Karpas-422 (cell line): ENCODE results near the gene FLII. TPM values are rescaled to one million over a fixed set of nuclear protein-coding genes. Genes with fewer than 3 reads are reported as not detected.

ENCODE experiments used
- DNase-seq: peaks from one replicate; pipeline ENCODE4 v3.0.0-alpha.2; 2015
- H2AFZ ChIP-seq: fragments of 200-600 bp; sonication (generic); 2 replicates; pipeline ENCODE4 v1.6.1; 2014; ENCODE audit warnings: antibody characterized with exemption, low read length, mixed read lengths
- H3K27ac ChIP-seq: fragments of 200-600 bp; sonication (generic); 2 replicates; pipeline ENCODE4 v1.5.1; 2014; ENCODE audit warnings: mild to moderate bottlenecking, low read length, moderate library complexity
- H3K27me3 ChIP-seq: fragments of 200-600 bp; sonication (generic); 2 replicates; pipeline ENCODE4 v1.6.1; 2014; ENCODE audit warnings: low read length, mixed read lengths
- H3K36me3 ChIP-seq: fragments of 200-600 bp; sonication (generic); 2 replicates; pipeline ENCODE4 v1.6.1; 2014; ENCODE audit warnings: low read length, mixed read lengths; ENCODE audit not compliant: insufficient read depth
- H3K4me1 ChIP-seq: fragments of 200-600 bp; sonication (generic); 2 replicates; pipeline ENCODE4 v1.6.1; 2014; ENCODE audit warnings: mild to moderate bottlenecking, low read length, mixed read lengths
- H3K4me2 ChIP-seq: fragments of 200-600 bp; sonication (generic); 2 replicates; pipeline ENCODE4 v1.6.1; 2014; ENCODE audit warnings: low read length, low read depth, mild to moderate bottlenecking; ENCODE audit not compliant: poor library complexity, severe bottlenecking
- H3K4me3 ChIP-seq: fragments of 200-600 bp; sonication (generic); 2 replicates; pipeline ENCODE4 v1.5.1; 2014; ENCODE audit warnings: mild to moderate bottlenecking, antibody characterized with exemption, low read length, mixed read lengths
- H3K79me2 ChIP-seq: fragments of 200-600 bp; sonication (generic); 2 replicates; pipeline ENCODE4 v1.6.1; 2014; ENCODE audit warnings: mild to moderate bottlenecking, low read length, mixed read lengths
- H3K9ac ChIP-seq: fragments of 200-600 bp; sonication (generic); 2 replicates; pipeline ENCODE4 v1.6.0; 2014; ENCODE audit warnings: low read length
- H3K9me2 ChIP-seq: fragments of 200-600 bp; sonication (generic), shearing (Covaris generic); replicated peaks from 2 replicates; pipeline ENCODE4 v1.6.0; 2014; ENCODE audit warnings: mild to moderate bottlenecking, low read length, moderate library complexity; ENCODE audit not compliant: insufficient read depth
- H3K9me3 ChIP-seq: fragments of 300-700, 200-600 bp; sonication (generic); 2 replicates; pipeline ENCODE4 v1.6.1; 2014; ENCODE audit warnings: low read length, mixed read lengths
- H4K20me1 ChIP-seq: fragments of 200-600 bp; sonication (generic); 2 replicates; pipeline ENCODE4 v1.6.1; 2014; ENCODE audit warnings: mild to moderate bottlenecking, antibody characterized with exemption, low read length, low read depth; ENCODE audit not compliant: insufficient read depth
- total RNA-seq: library from RNA; depleted of rRNA; stranded (reverse); fragments of >200 nt; shearing (Covaris generic); gene quantifications from 2 replicates; pipeline ENCODE4 v1.2.3, GENCODE V29; 2014; ENCODE audit warnings: low replicate concordance

FLII gene
- total RNA-seq, 1 experiment from 2014 or later: 166 TPM

DNA sequence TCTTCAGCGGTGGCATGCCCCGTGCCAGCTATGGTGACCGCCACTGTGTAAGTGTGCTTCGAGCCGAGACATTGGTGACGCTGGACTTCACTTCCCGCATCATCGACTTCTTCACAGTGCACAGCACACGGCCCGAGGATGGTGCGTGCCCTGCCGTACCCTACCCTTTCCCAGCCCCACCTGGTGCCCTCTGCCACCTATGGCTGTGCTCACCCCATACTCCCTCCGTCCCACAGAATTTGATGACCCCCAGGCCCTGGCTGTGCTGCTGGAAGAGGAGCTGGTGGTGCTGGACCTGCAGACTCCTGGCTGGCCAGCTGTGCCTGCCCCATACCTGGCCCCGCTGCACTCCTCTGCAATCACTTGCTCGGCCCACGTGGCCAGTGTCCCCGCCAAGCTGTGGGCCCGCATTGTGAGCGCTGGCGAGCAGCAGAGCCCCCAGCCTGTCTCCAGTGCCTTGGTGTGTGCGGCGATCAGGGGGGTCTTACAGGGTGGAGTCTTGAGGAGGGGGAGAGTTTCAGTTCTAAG lies 23.6 kb downstream of the FLII start:
- Histone ChIP-seq H3K79me2 (no peaks in the 10 kb centered on the region), H3K4me1 (no peaks in the 10 kb centered on the region), H3K9me2 (no peaks in the 10 kb centered on the region), H3K4me2 (no peak overlapping the region), H4K20me1 (no peaks in the 10 kb centered on the region), H3K36me3 (no peaks in the 10 kb centered on the region), H3K4me3 (no peak overlapping the region), H2AFZ (no peak overlapping the region), H3K27ac (no peak overlapping the region), H3K9me3 (no peaks in the 10 kb centered on the region), H3K9ac (no peak overlapping the region), H3K27me3 (no peaks in the 10 kb centered on the region)
- no peak for DNase-seq

DNA sequence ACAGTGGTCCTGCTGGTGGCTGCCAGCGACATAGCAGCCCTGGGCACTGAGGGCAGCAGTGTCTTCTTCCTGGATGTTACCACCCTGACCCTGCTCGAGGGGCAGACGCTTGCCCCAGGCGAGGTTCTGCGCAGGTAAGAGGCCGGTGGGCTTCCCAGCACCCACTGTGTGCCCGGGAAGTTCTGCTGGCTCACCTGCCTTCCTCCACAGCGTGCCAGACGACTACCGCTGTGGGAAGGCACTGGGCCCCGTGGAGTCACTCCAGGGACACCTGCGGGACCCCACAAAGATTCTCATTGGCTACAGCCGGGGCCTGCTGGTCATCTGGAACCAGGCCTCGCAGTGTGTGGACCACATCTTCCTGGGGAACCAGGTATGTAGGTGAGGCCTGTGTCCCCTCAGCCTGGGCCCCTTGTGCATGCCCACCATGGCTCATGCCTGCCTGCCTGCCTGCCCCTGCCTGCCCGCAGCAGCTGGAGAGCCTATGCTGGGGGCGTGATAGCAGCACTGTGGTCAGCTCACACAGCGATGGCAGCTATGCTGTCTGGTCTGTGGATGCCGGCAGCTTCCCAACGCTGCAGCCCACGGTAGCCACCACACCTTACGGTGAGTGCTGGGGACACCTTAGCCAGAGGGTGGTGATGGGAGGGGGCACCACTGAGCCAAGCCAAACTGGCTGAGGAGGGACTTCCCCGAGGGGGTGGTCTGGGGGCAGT lies 24.6 kb downstream of the FLII start:
- H3K9me2 ChIP-seq: no peaks in the 10 kb centered on the region
- no peaks in the 10 kb centered on the region for H3K36me3 ChIP-seq
- H3K4me1 ChIP-seq: no peaks in the 10 kb centered on the region
- no peaks in the 10 kb centered on the region for H4K20me1 ChIP-seq
- H3K9me3 ChIP-seq: no peaks in the 10 kb centered on the region
- no peak overlapping the region for H2AFZ ChIP-seq
- no peak overlapping the region for H3K4me2 ChIP-seq
- no peak overlapping the region for H3K4me3 ChIP-seq
- no peak overlapping the region for H3K27ac ChIP-seq
- no peak overlapping the region for H3K9ac ChIP-seq
- no peaks in the 10 kb centered on the region for H3K79me2 ChIP-seq
- no peaks in the 10 kb centered on the region for H3K27me3 ChIP-seq
- DNase-seq: no peak

- Histone ChIP-seq H3K79me2 (peaks cover under 1% of the 10 kb centered on the region; the same call in 1 of the 2 replicates), H3K36me3 (no peaks in the 10 kb centered on the region), H3K27ac (no peak overlapping the region), H3K4me2 (no peak overlapping the region), H4K20me1 (peaks cover 7% of the 10 kb centered on the region; the same call in 1 of the 2 replicates), H3K27me3 (no peaks in the 10 kb centered on the region), H3K9me3 (no peaks in the 10 kb centered on the region), H3K9ac (no peak overlapping the region), H3K4me3 (no peak overlapping the region), H2AFZ (no peak overlapping the region), H3K9me2 (no peaks in the 10 kb centered on the region), H3K4me1 (peaks cover 6% of the 10 kb centered on the region)
- no peak for DNase-seq
Observed at GRCh38 chr17:18231164-18231563, 27.4 kb downstream of the FLII start.

- Histone ChIP-seq H2AFZ (no peak overlapping the region), H3K79me2 (peaks cover 4% of the 10 kb centered on the region; the same call in 1 of the 2 replicates), H3K27ac (no peak overlapping the region), H3K9me3 (no peaks in the 10 kb centered on the region), H4K20me1 (peaks cover 7% of the 10 kb centered on the region; the same call in 1 of the 2 replicates), H3K9me2 (no peaks in the 10 kb centered on the region), H3K9ac (no peak overlapping the region), H3K4me1 (peaks cover 8% of the 10 kb centered on the region), H3K4me2 (no peak overlapping the region), H3K36me3 (no peaks in the 10 kb centered on the region), H3K27me3 (no peaks in the 10 kb centered on the region), H3K4me3 (no peak overlapping the region)
- DNase-seq: no peak
Observed at GRCh38 chr17:18230288-18231141, 28.0 kb downstream of the FLII start.

GRCh38 chr17:18229771-18230170 lies 28.8 kb downstream of the FLII start:
- Histone ChIP-seq H3K27ac (no peak overlapping the region), H3K36me3 (no peaks in the 10 kb centered on the region), H3K9ac (no peak overlapping the region), H3K4me3 (no peak overlapping the region), H3K9me2 (no peaks in the 10 kb centered on the region), H3K9me3 (no peaks in the 10 kb centered on the region), H3K79me2 (peaks cover 4% of the 10 kb centered on the region; the same call in 1 of the 2 replicates), H3K4me2 (no peak overlapping the region), H3K4me1 (peaks cover 11% of the 10 kb centered on the region), H3K27me3 (no peaks in the 10 kb centered on the region), H4K20me1 (peaks cover 7% of the 10 kb centered on the region; the same call in 1 of the 2 replicates), H2AFZ (no peak overlapping the region)
- no peak for DNase-seq

DNA sequence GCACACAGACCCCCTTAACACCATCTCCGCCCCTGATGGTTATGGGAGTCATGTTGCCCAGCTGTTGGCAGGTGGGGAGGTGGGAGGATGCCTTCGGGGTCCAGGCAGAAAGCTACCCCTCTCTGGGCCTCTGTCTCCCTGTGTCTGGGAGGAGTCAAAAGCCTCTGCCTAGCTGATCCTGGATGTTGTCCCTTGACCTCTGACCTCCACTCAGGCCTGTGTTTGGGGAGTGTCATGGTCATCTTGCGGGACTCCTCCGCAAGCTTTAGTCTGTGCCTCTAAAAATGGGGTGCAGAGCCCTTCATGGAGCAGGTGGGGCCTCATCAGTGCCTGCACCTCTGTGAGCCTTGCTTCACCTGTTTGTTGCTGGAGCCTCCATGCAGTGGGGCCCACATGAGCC lies 29.3 kb downstream of the FLII start:
- no peak overlapping the region for H3K9ac ChIP-seq
- H3K9me3 ChIP-seq: no peaks in the 10 kb centered on the region
- DNase-seq: no peak
- no peaks in the 10 kb centered on the region for H3K9me2 ChIP-seq
- no peak overlapping the region for H3K4me2 ChIP-seq
- no peaks in the 10 kb centered on the region for H3K27me3 ChIP-seq
- peaks cover 4% of the 10 kb centered on the region; the same call in 1 of the 2 replicates for H3K79me2 ChIP-seq
- H3K4me3 ChIP-seq: no peak overlapping the region
- no peaks in the 10 kb centered on the region for H3K36me3 ChIP-seq
- H3K27ac ChIP-seq: no peak overlapping the region
- H3K4me1 ChIP-seq: peaks cover 13% of the 10 kb centered on the region
- H4K20me1 ChIP-seq: peaks cover 7% of the 10 kb centered on the region; the same call in 1 of the 2 replicates
- no peak overlapping the region for H2AFZ ChIP-seq

GRCh38 chr17:18228176-18228682 lies 30.3 kb downstream of the FLII start:
- no peak overlapping the region for H3K27ac ChIP-seq
- H3K4me3 ChIP-seq: no peak overlapping the region
- H3K36me3 ChIP-seq: no peaks in the 10 kb centered on the region
- DNase-seq: no peak
- peaks cover 7% of the 10 kb centered on the region; the same call in 1 of the 2 replicates for H4K20me1 ChIP-seq
- no peaks in the 10 kb centered on the region for H3K27me3 ChIP-seq
- H3K9me2 ChIP-seq: no peaks in the 10 kb centered on the region
- peaks cover 13% of the 10 kb centered on the region for H3K4me1 ChIP-seq
- no peak overlapping the region for H2AFZ ChIP-seq
- H3K9me3 ChIP-seq: no peaks in the 10 kb centered on the region
- no peak overlapping the region for H3K9ac ChIP-seq
- peaks cover 4% of the 10 kb centered on the region; the same call in 1 of the 2 replicates for H3K79me2 ChIP-seq
- H3K4me2 ChIP-seq: no peak overlapping the region

DNA sequence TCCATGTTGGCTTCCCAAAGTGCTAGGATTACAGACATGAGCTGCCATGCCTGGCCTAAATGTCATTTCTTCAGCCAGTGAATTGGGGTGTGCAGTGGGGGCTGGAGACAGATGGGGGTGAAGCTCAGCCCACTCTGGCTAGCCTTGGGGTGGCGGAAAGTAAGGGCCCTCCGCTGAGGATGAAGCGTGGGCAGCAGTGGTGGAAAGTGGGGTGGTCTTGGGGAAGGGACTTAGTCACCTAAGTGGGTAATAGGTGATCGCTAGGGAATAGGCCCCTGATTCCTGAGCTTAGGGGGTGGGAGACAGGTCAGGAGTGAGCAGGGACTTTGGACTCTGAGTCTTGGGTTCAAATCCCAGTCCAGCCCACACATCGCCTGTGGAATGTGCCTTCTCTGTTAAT lies 30.9 kb downstream of the FLII start:
- Histone ChIP-seq H3K36me3 (no peaks in the 10 kb centered on the region), H3K9me2 (no peaks in the 10 kb centered on the region), H3K79me2 (peaks cover 4% of the 10 kb centered on the region; the same call in 1 of the 2 replicates), H3K27ac (no peak overlapping the region), H4K20me1 (peaks cover 7% of the 10 kb centered on the region; the same call in 1 of the 2 replicates), H2AFZ (no peak overlapping the region), H3K4me3 (no peak overlapping the region), H3K9ac (no peak overlapping the region), H3K27me3 (no peaks in the 10 kb centered on the region), H3K4me1 (peaks cover 13% of the 10 kb centered on the region), H3K9me3 (no peaks in the 10 kb centered on the region), H3K4me2 (no peak overlapping the region)
- no peak for DNase-seq
